ENCODE data around the gene AP1S2.

Gene AP1S2

GRCh38 chrX:15864629-15865028 is 10.0 kb upstream of the AP1S2 start:
- Mint-ChIP-seq H3K27ac (no peak overlapping the region), H3K27me3 (no peaks in the 10 kb centered on the region), H3K9me3 (no peaks in the 10 kb centered on the region), H3K4me3 (no peak overlapping the region), H3K36me3 (no peaks in the 10 kb centered on the region), H3K4me1 (no peaks in the 10 kb centered on the region)

- no peaks in the 10 kb centered on the region for H3K27me3 Mint-ChIP-seq
- H3K27ac Mint-ChIP-seq: no peak overlapping the region
- H3K36me3 Mint-ChIP-seq: no peaks in the 10 kb centered on the region
- H3K9me3 Mint-ChIP-seq: no peaks in the 10 kb centered on the region
- no peaks in the 10 kb centered on the region for H3K4me1 Mint-ChIP-seq
- no peak overlapping the region for H3K4me3 Mint-ChIP-seq
These were observed 9.4 kb upstream of the AP1S2 start for GRCh38 chrX:15864023-15864422.

- Mint-ChIP-seq H3K36me3 (no peaks in the 10 kb centered on the region), H3K27ac (no peak overlapping the region), H3K4me1 (no peaks in the 10 kb centered on the region), H3K27me3 (no peaks in the 10 kb centered on the region), H3K9me3 (no peaks in the 10 kb centered on the region), H3K4me3 (no peak overlapping the region)
These were observed 6.3 kb upstream of the AP1S2 start for GRCh38 chrX:15860921-15861320.

- no peaks in the 10 kb centered on the region for H3K9me3 Mint-ChIP-seq
- peaks cover 4% of the 10 kb centered on the region for H3K4me1 Mint-ChIP-seq
- H3K4me3 Mint-ChIP-seq: no peak overlapping the region
- no peaks in the 10 kb centered on the region for H3K36me3 Mint-ChIP-seq
- H3K27me3 Mint-ChIP-seq: no peaks in the 10 kb centered on the region
- no peak overlapping the region for H3K27ac Mint-ChIP-seq
These were observed 3.4 kb upstream of the AP1S2 start for GRCh38 chrX:15858051-15858450.

GRCh38 chrX:15856636-15857035 is 2.0 kb upstream of the AP1S2 start:
- Mint-ChIP-seq H3K4me1 (peaks cover 13% of the 10 kb centered on the region), H3K27me3 (no peaks in the 10 kb centered on the region), H3K36me3 (no peaks in the 10 kb centered on the region), H3K9me3 (no peaks in the 10 kb centered on the region), H3K4me3 (peak overlapping the region; percentile 39), H3K27ac (peak overlapping the region; percentile 62)

GRCh38 chrX:15856222-15856587 is 1.6 kb upstream of the AP1S2 start:
- H3K4me1 Mint-ChIP-seq: peaks cover 17% of the 10 kb centered on the region
- H3K4me3 Mint-ChIP-seq: peak overlapping the region; percentile 39
- H3K27me3 Mint-ChIP-seq: no peaks in the 10 kb centered on the region
- H3K9me3 Mint-ChIP-seq: no peaks in the 10 kb centered on the region
- peak overlapping the region; percentile 62 for H3K27ac Mint-ChIP-seq
- H3K36me3 Mint-ChIP-seq: no peaks in the 10 kb centered on the region

- Mint-ChIP-seq H3K4me3 (peak overlapping the region; percentile 90), H3K9me3 (no peaks in the 10 kb centered on the region), H3K4me1 (peaks cover 22% of the 10 kb centered on the region), H3K36me3 (no peaks in the 10 kb centered on the region), H3K27me3 (no peaks in the 10 kb centered on the region), H3K27ac (peak overlapping the region; percentile 93)
These were observed 1.1 kb upstream of the AP1S2 start for GRCh38 chrX:15855568-15856221.

GRCh38 chrX:15854080-15854655 is 445 bp downstream of the AP1S2 start:
- Mint-ChIP-seq H3K4me1 (peaks cover 31% of the 10 kb centered on the region), H3K4me3 (peak overlapping the region; percentile 82), H3K36me3 (no peaks in the 10 kb centered on the region), H3K27ac (no peak overlapping the region), H3K27me3 (no peaks in the 10 kb centered on the region), H3K9me3 (no peaks in the 10 kb centered on the region)

- peak overlapping the region; percentile 82 for H3K4me3 Mint-ChIP-seq
- H3K36me3 Mint-ChIP-seq: no peaks in the 10 kb centered on the region
- no peaks in the 10 kb centered on the region for H3K27me3 Mint-ChIP-seq
- H3K27ac Mint-ChIP-seq: no peak overlapping the region
- H3K9me3 Mint-ChIP-seq: no peaks in the 10 kb centered on the region
- peaks cover 31% of the 10 kb centered on the region for H3K4me1 Mint-ChIP-seq
These were observed 980 bp downstream of the AP1S2 start for GRCh38 chrX:15853586-15854079.

- Mint-ChIP-seq H3K27me3 (no peaks in the 10 kb centered on the region), H3K4me3 (no peak overlapping the region), H3K4me1 (peaks cover 37% of the 10 kb centered on the region), H3K36me3 (peaks cover 2% of the 10 kb centered on the region), H3K9me3 (no peaks in the 10 kb centered on the region), H3K27ac (no peak overlapping the region)
These were observed 5.1 kb downstream of the AP1S2 start for GRCh38 chrX:15849555-15849954.

GRCh38 chrX:15848576-15848975 is 6.0 kb downstream of the AP1S2 start:
- Mint-ChIP-seq H3K27ac (no peak overlapping the region), H3K9me3 (no peaks in the 10 kb centered on the region), H3K4me1 (peaks cover 37% of the 10 kb centered on the region), H3K4me3 (no peak overlapping the region), H3K27me3 (no peaks in the 10 kb centered on the region), H3K36me3 (peaks cover 2% of the 10 kb centered on the region)

- Mint-ChIP-seq H3K27me3 (no peaks in the 10 kb centered on the region), H3K9me3 (no peaks in the 10 kb centered on the region)
These were observed 10.7 kb downstream of the AP1S2 start for GRCh38 chrX:15843960-15844359.

GRCh38 chrX:15841853-15842516 is 12.6 kb downstream of the AP1S2 start:
- H3K36me3 Mint-ChIP-seq: peaks cover 2% of the 10 kb centered on the region
- no peaks in the 10 kb centered on the region for H3K4me1 Mint-ChIP-seq
- no peak overlapping the region for H3K4me3 Mint-ChIP-seq
- H3K27ac Mint-ChIP-seq: no peak overlapping the region
- H3K27me3 Mint-ChIP-seq: no peaks in the 10 kb centered on the region
- no peaks in the 10 kb centered on the region for H3K9me3 Mint-ChIP-seq

More at GRCh38 chrX:15843960-15844359, 10.7 kb downstream of the AP1S2 start:
- Mint-ChIP-seq H3K27ac (peak overlapping the region; percentile 23), H3K4me1 (peaks cover 6% of the 10 kb centered on the region), H3K4me3 (no peak overlapping the region), H3K36me3 (peaks cover 2% of the 10 kb centered on the region)

- Mint-ChIP-seq H3K27me3 (no peaks in the 10 kb centered on the region), H3K4me3 (no peak overlapping the region), H3K4me1 (peaks cover 3% of the 10 kb centered on the region), H3K36me3 (no peaks in the 10 kb centered on the region), H3K9me3 (no peaks in the 10 kb centered on the region), H3K27ac (no peak overlapping the region)
These were observed 16.6 kb downstream of the AP1S2 start for GRCh38 chrX:15838017-15838416.

- Mint-ChIP-seq H3K36me3 (no peaks in the 10 kb centered on the region), H3K27ac (no peak overlapping the region), H3K4me1 (peaks cover 3% of the 10 kb centered on the region), H3K27me3 (no peaks in the 10 kb centered on the region), H3K4me3 (no peak overlapping the region), H3K9me3 (no peaks in the 10 kb centered on the region)
These were observed 19.6 kb downstream of the AP1S2 start for GRCh38 chrX:15834827-15835595.

- Mint-ChIP-seq H3K9me3 (no peaks in the 10 kb centered on the region), H3K27ac (no peak overlapping the region), H3K27me3 (no peaks in the 10 kb centered on the region), H3K4me3 (no peak overlapping the region), H3K4me1 (peaks cover 3% of the 10 kb centered on the region), H3K36me3 (no peaks in the 10 kb centered on the region)
These were observed 20.6 kb downstream of the AP1S2 start for GRCh38 chrX:15834053-15834452.

Measured in activated naive CD4-positive, alpha-beta T cell treated with anti-CD3 and anti-CD28 coated beads, Interleukin-2, amount 50 U/mL, for 24 hours (primary cell).